Uterus (tissue), 2 donors: ENCODE measurements around the gene CALHM1.

Experiments used
- CTCF ChIP-seq, 4 experiments: fragments of 200-600 bp in 2 of 4; fragments of 450-650 bp in 2 of 4; sonication (generic) in 2 of 4; IDR thresholded peaks; one replicate each; pipeline ENCODE4 v1.5.1; 2016 to 2019; ENCODE audit warnings: antibody characterized with exemption in 4 of 4, mild to moderate bottlenecking in 2 of 4, moderate library complexity in 1 of 4
- POLR2A ChIP-seq, 2 donors: fragments of 450-650 bp; IDR thresholded peaks; one replicate each; pipeline ENCODE4 v1.6.1; 2016; ENCODE audit warnings: antibody characterized with exemption in 2 of 2, mild to moderate bottlenecking in 1 of 2, moderate library complexity in 1 of 2

- no peak for TF ChIP-seq POLR2A (IDR thresholded peaks at IDR 0.05)
- no peak for TF ChIP-seq CTCF (IDR thresholded peaks at IDR 0.05)
Observed at GRCh38 chr10:103427866-103428265, 30.8 kb downstream of the CALHM1 start.
